NCI-H2029 treated with DMSO at 0.1 percent for 48 hours (cell line): Measurements from ENCODE around the gene RACK1.
"Not testable (repeated sequence)": the region's sequence is repeated elsewhere in the genome, so short reads cannot be mapped to it uniquely, and the experiment has no call there.

Experiments
- DNase-seq: peaks from one replicate; lab custom pipeline; 2025; lab: John Stamatoyannopoulos, UW

RACK1 gene

GRCh38 chr5:181214249-181214648 lies 29.5 kb downstream of the RACK1 start:
- DNase-seq = not testable (repeated sequence)

- no peak for DNase-seq
These were observed 30.8 kb downstream of the RACK1 start for GRCh38 chr5:181212934-181213333.

GRCh38 chr5:181212080-181212479 lies 31.6 kb downstream of the RACK1 start:
- DNase-seq = no peak

- DNase-seq = no peak
These were observed 32.5 kb downstream of the RACK1 start for GRCh38 chr5:181211208-181211607.

GRCh38 chr5:181210698-181211097 lies 33.0 kb downstream of the RACK1 start:
- DNase-seq = not testable (repeated sequence)

GRCh38 chr5:181210148-181210547 lies 33.6 kb downstream of the RACK1 start:
- not testable (repeated sequence) for DNase-seq

- DNase-seq = not testable (repeated sequence)
These were observed 34.7 kb downstream of the RACK1 start for GRCh38 chr5:181209006-181209405.

- DNase-seq = no peak
These were observed 35.8 kb downstream of the RACK1 start for GRCh38 chr5:181207960-181208253.

GRCh38 chr5:181207214-181207959 lies 36.3 kb downstream of the RACK1 start:
- DNase-seq = no peak

- DNase-seq = no peak
These were observed 37.7 kb downstream of the RACK1 start for GRCh38 chr5:181205761-181206649.

- no peak for DNase-seq
These were observed 38.6 kb downstream of the RACK1 start, which contains the start of gene TRIM7 for GRCh38 chr5:181204826-181205760. TSS of gene TRIM7 (minus strand) at chr5:181205196. CDS start at chr5:181205110, 86 bp downstream.

- no peak for DNase-seq
These were observed 39.4 kb downstream of the RACK1 start for GRCh38 chr5:181204113-181204825.

- DNase-seq = no peak
These were observed 40.0 kb downstream of the RACK1 start for GRCh38 chr5:181203777-181204112.

- no peak for DNase-seq
These were observed 40.5 kb downstream of the RACK1 start for GRCh38 chr5:181203093-181203711.

GRCh38 chr5:181200816-181201215 lies 42.9 kb downstream of the RACK1 start:
- no peak for DNase-seq

GRCh38 chr5:181199881-181200638 lies 43.6 kb downstream of the RACK1 start:
- DNase-seq = no peak

- DNase-seq = no peak
These were observed 44.7 kb downstream of the RACK1 start for GRCh38 chr5:181198905-181199519.

- no peak for DNase-seq
These were observed 45.5 kb downstream of the RACK1 start for GRCh38 chr5:181198106-181198685.

- no peak for DNase-seq
These were observed 46.3 kb downstream of the RACK1 start for GRCh38 chr5:181197326-181197951.
